ENCODE measurements around the gene ATXN10. TPM values are rescaled to one million over a fixed set of nuclear protein-coding genes. Genes with fewer than 3 reads are reported as not detected.

The ATXN10 gene
- total and polyA plus RNA-seq, 2 of the 13 experiments (the other 11 are each of a cell fraction or from before 2014, with no cell fraction given) = 60.1 to 194 TPM

DNA sequence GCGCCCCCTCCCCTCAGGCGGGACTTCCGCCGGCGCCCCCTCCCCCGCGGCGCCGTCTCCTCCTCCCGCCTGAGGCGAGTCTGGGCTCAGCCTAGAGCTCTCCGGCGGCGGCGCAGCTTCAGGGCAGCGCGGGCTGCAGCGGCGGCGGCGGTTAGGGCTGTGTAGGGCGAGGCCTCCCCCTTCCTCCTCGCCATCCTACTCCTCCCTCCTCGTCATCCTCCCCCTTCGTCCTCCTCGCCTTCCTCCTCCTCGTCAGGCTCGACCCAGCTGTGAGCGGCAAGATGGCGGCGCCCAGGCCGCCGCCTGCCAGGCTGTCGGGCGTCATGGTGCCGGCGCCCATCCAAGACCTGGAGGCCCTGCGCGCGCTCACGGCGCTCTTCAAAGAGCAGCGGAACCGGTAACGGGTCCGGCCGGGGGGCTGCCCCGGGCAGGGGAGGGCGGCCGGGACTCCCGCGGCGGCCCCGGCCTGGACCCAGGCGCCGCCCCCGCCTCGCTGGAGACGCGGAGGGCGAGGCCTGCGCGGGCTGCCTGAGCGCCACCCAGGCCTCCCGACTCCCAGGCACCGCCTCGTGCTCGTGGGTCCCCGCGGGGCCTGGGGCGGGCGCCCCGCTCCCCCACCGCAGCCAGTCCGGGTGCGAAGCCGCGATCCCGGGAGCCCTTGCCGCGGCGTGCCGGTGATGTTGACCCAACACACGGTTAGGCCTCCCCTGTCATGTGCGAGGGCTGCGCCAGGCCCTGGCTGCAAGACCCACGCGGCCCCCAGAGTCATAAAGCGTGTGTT, at the start of gene ATXN10 (continued):
- TF ChIP-seq, protein P1, sequence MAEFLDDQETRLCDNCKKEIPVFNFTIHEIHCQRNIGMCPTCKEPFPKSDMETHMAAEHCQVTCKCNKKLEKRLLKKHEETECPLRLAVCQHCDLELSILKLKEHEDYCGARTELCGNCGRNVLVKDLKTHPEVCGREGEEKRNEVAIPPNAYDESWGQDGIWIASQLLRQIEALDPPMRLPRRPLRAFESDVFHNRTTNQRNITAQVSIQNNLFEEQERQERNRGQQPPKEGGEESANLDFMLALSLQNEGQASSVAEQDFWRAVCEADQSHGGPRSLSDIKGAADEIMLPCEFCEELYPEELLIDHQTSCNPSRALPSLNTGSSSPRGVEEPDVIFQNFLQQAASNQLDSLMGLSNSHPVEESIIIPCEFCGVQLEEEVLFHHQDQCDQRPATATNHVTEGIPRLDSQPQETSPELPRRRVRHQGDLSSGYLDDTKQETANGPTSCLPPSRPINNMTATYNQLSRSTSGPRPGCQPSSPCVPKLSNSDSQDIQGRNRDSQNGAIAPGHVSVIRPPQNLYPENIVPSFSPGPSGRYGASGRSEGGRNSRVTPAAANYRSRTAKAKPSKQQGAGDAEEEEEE (CRISPR knock-in tag; IDR thresholded peaks at IDR 0.05; ENCODE audit: borderline replicate concordance) = no peak
- TF ChIP-seq NFKB2 (CRISPR knock-in tag; IDR thresholded peaks at IDR 0.05; ENCODE audit: borderline replicate concordance) (peak; percentile 11; the same call in 1 of the 2 replicates), ARNT (IDR thresholded peaks at IDR 0.05) (no peak), GTF2F1 (IDR thresholded peaks at IDR 0.05; ENCODE audit: low read length) (no peak), ZNF343 (CRISPR knock-in tag; IDR thresholded peaks at IDR 0.05) (no peak; the same call in 1 of the 2 replicates), MTA3 (CRISPR knock-in tag; IDR thresholded peaks at IDR 0.05) (no peak), MAFK (conservative IDR thresholded peaks at IDR 0.05 in 1 of 2, IDR thresholded peaks at IDR 0.05 in 1 of 2; ENCODE audit: low read length in 2 of 2) (no peak), HMGA1 (CRISPR knock-in tag; conservative IDR thresholded peaks at IDR 0.05) (no peak), ZNF136 (CRISPR knock-in tag; IDR thresholded peaks at IDR 0.05; ENCODE audit: low read depth) (no peak), DPF2 (CRISPR knock-in tag; IDR thresholded peaks at IDR 0.05; ENCODE audit: borderline replicate concordance, low read depth) (no peak), HNRNPH1 (optimal IDR thresholded peaks at IDR 0.05; ENCODE audit: low read depth, low read length) (no peak), RORA (CRISPR knock-in tag; IDR thresholded peaks at IDR 0.05) (no peak), ZNF44 (CRISPR knock-in tag; IDR thresholded peaks at IDR 0.05) (no peak), AGO1 (IDR thresholded peaks at IDR 0.05; ENCODE audit: low read depth, low read length, poor library complexity, severe bottlenecking) (no peak), MEF2D (CRISPR knock-in tag; IDR thresholded peaks at IDR 0.05) (no peak), ZNF563 (CRISPR knock-in tag; IDR thresholded peaks at IDR 0.05) (peak; percentile 57), DNMT3B (CRISPR knock-in tag; conservative IDR thresholded peaks at IDR 0.05) (no peak), KDM3A (CRISPR knock-in tag; IDR thresholded peaks at IDR 0.05; ENCODE audit: low read depth) (no peak), NFYB (CRISPR knock-in tag; IDR thresholded peaks at IDR 0.05) (no peak)
- TF ChIP-seq, protein P2, sequence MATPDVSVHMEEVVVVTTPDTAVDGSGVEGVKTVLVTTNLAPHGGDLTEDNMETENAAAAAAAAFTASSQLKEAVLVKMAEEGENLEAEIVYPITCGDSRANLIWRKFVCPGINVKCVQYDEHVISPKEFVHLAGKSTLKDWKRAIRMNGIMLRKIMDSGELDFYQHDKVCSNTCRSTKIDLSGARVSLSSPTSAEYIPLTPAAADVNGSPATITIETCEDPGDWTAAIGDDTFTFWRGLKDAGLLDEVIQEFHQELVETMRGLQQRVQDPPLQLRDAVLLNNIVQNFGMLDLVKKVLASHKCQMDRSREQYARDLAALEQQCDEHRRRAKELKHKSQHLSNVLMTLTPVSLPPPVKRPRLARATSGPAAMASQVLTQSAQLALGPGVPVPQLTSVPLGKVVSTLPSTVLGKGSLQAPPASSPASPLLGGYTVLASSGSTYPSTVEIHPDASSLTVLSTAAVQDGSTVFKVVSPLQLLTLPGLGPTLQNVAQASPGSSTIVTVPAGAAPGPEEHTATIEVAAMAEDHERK (CRISPR knock-in tag; IDR thresholded peaks at IDR 0.05; ENCODE audit: low read depth) = no peak
- TF ChIP-seq, protein P3, sequence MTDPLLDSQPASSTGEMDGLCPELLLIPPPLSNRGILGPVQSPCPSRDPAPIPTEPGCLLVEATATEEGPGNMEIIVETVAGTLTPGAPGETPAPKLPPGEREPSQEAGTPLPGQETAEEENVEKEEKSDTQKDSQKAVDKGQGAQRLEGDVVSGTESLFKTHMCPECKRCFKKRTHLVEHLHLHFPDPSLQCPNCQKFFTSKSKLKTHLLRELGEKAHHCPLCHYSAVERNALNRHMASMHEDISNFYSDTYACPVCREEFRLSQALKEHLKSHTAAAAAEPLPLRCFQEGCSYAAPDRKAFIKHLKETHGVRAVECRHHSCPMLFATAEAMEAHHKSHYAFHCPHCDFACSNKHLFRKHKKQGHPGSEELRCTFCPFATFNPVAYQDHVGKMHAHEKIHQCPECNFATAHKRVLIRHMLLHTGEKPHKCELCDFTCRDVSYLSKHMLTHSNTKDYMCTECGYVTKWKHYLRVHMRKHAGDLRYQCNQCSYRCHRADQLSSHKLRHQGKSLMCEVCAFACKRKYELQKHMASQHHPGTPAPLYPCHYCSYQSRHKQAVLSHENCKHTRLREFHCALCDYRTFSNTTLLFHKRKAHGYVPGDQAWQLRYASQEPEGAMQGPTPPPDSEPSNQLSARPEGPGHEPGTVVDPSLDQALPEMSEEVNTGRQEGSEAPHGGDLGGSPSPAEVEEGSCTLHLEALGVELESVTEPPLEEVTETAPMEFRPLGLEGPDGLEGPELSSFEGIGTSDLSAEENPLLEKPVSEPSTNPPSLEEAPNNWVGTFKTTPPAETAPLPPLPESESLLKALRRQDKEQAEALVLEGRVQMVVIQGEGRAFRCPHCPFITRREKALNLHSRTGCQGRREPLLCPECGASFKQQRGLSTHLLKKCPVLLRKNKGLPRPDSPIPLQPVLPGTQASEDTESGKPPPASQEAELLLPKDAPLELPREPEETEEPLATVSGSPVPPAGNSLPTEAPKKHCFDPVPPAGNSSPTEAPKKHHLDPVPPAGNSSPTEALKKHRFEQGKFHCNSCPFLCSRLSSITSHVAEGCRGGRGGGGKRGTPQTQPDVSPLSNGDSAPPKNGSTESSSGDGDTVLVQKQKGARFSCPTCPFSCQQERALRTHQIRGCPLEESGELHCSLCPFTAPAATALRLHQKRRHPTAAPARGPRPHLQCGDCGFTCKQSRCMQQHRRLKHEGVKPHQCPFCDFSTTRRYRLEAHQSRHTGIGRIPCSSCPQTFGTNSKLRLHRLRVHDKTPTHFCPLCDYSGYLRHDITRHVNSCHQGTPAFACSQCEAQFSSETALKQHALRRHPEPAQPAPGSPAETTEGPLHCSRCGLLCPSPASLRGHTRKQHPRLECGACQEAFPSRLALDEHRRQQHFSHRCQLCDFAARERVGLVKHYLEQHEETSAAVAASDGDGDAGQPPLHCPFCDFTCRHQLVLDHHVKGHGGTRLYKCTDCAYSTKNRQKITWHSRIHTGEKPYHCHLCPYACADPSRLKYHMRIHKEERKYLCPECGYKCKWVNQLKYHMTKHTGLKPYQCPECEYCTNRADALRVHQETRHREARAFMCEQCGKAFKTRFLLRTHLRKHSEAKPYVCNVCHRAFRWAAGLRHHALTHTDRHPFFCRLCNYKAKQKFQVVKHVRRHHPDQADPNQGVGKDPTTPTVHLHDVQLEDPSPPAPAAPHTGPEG (CRISPR knock-in tag; IDR thresholded peaks at IDR 0.05) = no peak

Data from HepG2 (cell line).